KOPT-K1 (cell line): ENCODE measurements around the gene DUSP11.
"Not testable (repeated sequence)": the region's sequence is repeated elsewhere in the genome, so short reads cannot be mapped to it uniquely, and the experiment has no call there.

Experiments used
- H3K27ac ChIP-seq: fragments of 200-600 bp; sonication (generic); 2 replicates; pipeline ENCODE4 v1.5.1; 2016; ENCODE audit warnings: antibody characterized with exemption, mild to moderate bottlenecking, low read depth, low read length; ENCODE audit not compliant: poor library complexity, severe bottlenecking
- H3K36me3 ChIP-seq: fragments of 200-600 bp; sonication (generic); 2 replicates; pipeline ENCODE4 v1.5.1; 2017; ENCODE audit warnings: antibody characterized with exemption, mild to moderate bottlenecking, low read length, moderate library complexity; ENCODE audit not compliant: insufficient read depth
- H3K9me3 ChIP-seq: fragments of 200-600 bp; sonication (generic); 2 replicates; pipeline ENCODE4 v1.5.1; 2017; ENCODE audit warnings: antibody characterized with exemption, low read length, mild to moderate bottlenecking; ENCODE audit not compliant: insufficient read depth, poor library complexity, severe bottlenecking

DUSP11 gene

DNA sequence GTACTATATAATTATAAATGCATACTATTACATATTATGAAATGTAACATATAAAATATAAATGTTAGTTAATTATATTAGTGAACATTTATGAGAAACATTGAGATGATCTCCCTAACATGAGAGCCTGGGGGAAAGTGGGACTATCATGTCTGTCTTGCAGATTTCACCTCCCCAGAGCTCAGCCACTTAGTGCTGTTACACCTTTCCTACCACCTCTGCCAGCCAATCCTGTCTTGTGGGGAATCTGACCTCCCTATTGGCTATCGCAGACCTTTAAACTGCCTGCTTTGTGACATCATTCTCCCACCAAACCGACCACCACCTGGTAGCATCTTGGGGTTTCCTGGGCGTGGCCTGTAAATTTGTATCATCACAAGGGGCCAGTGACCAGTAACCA lies 4.0 kb upstream of the DUSP11 start, which contains the start of gene C2orf78:
TSS of gene C2orf78 (plus strand) at position 301 of the 400 bp plus-strand sequence. CDS start 127 bp downstream, outside the sequence.
- H3K36me3 ChIP-seq, H3K9me3 ChIP-seq, H3K27ac ChIP-seq: not testable (repeated sequence)

DNA sequence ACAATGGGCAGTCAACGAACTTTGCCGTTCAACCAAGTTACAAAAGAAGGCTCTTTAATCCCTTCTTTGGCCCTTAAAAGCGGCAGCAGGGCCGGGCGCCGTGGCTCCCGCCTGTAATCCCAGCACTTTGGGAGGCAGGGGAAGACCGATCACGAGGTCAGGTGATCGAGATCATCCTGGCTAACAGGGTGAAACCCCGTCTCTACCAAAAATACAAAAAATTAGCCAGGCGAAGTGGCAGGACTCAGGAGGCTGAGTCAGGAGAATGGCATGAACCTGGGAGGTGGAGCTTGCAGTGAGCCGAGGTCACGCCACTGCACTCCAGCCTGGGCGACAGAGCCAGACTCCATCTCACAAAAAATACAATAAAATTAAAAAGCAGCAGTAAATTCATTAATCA lies 3.5 kb upstream of the DUSP11 start:
- not testable (repeated sequence) for H3K9me3 ChIP-seq, H3K27ac ChIP-seq, H3K36me3 ChIP-seq

GRCh38 chr2:73780237-73780582 lies 307 bp upstream of the DUSP11 start:
- H3K9me3 ChIP-seq = no peaks in the 10 kb centered on the region
- peaks cover 20% of the 10 kb centered on the region for H3K36me3 ChIP-seq
- peak overlapping the region; percentile 71 for H3K27ac ChIP-seq

DNA sequence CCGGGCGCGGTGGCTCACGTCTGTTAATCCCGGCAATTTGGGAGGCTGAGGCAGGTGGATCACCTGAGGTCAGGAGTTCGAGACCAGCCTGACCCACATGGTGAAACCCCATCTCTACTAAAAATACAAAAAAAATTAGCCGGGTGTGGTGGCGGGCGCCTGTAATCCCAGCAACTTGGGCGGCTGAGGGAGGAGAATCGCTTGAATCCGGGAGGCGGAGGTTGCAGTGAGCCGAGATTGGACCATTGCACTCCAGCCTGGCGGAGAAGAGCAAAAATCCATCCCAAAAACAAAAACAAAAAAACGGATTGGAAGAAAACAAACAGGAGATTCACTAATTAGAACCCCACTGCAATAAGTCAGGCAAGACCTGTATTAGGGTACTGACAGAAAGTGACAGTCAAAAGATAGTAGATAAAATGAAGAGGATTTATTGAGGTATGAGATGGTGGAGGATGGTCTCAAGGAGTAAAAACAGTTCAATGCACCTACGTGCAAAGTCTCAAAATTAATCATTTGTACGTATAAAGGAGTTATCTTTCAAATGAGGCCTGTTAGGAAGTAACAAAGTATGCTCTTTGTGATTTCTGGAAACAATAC lies 936 bp downstream of the DUSP11 start:
- Histone ChIP-seq H3K36me3 (peaks cover 32% of the 10 kb centered on the region), H3K27ac (peak overlapping the region; percentile 71)
- H3K9me3 ChIP-seq = not testable (repeated sequence)

GRCh38 chr2:73776869-73777519 lies 2.9 kb downstream of the DUSP11 start:
- H3K36me3 ChIP-seq = peaks cover 52% of the 10 kb centered on the region
- H3K9me3 ChIP-seq = no peaks in the 10 kb centered on the region
- H3K27ac ChIP-seq = no peak overlapping the region

DNA sequence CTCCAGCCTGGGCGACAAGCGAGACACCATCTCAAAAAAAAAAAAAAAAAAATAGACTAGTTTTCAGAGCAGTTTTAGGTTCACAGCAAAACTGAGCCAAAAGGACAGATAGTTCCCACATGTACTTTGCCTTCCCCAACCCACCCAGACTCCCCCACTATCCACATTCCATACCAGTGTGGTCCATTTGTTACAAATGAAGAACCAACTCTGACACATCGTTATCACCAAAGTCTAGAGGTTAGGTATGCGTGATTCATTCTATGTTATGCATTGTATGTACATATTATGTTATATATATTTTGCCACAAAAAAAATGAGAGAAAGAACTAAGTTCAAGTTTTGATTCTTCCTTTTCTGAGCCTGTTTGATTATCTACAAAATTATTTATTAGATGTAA lies 3.5 kb downstream of the DUSP11 start:
- Histone ChIP-seq H3K36me3 (peaks cover 53% of the 10 kb centered on the region), H3K9me3 (no peaks in the 10 kb centered on the region), H3K27ac (no peak overlapping the region)

- H3K9me3 ChIP-seq = no peaks in the 10 kb centered on the region
- peaks cover 87% of the 10 kb centered on the region for H3K36me3 ChIP-seq
- H3K27ac ChIP-seq = no peak overlapping the region
Observed at GRCh38 chr2:73772819-73773218, 7.1 kb downstream of the DUSP11 start.

DNA sequence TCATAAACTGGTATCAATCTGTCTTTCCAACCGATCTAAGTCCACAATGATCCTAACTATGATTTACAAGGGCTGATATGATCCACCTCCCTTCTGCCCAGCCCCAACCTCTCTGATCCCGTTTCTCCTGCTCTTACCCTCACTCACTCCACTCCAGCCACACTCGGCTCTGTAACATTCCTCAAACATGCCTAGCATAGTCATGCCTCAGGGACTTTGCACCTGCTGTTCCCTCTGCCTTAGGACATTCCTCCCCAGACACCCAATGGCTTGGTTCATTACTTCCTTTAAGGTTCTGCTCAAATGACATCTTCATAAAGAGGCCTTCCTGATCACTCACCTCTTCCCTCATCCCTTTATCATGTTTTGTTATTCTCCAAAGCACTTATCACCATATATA lies 9.2 kb downstream of the DUSP11 start:
- Histone ChIP-seq H3K27ac (no peak overlapping the region), H3K9me3 (no peaks in the 10 kb centered on the region), H3K36me3 (peaks cover 89% of the 10 kb centered on the region)

- Histone ChIP-seq H3K36me3 (peaks cover 91% of the 10 kb centered on the region), H3K9me3 (no peaks in the 10 kb centered on the region), H3K27ac (no peak overlapping the region)
Observed at GRCh38 chr2:73766994-73767393, 12.9 kb downstream of the DUSP11 start.

DNA sequence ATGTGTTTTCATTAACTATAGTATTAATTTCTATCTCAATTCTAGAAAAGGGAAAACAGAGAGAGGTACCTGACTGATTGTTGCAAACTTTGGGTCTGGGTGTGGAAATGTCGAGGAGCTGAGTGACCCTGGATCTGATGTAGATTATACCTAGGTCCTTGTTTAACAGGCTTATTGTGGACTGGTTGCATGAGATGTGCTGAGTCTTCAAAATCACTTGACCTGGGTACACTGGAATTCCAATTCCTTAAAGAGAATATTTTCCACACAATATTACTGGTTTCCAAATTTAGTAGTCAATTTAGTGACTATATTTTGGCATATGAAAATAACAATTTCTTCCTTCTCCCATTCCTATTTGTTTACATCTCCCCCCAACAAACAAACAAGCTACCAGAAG lies 13.6 kb downstream of the DUSP11 start:
- Histone ChIP-seq H3K36me3 (peaks cover 97% of the 10 kb centered on the region), H3K9me3 (no peaks in the 10 kb centered on the region), H3K27ac (no peak overlapping the region)

GRCh38 chr2:73764945-73765344 lies 15.0 kb downstream of the DUSP11 start:
- H3K27ac ChIP-seq = no peak overlapping the region
- no peaks in the 10 kb centered on the region for H3K9me3 ChIP-seq
- H3K36me3 ChIP-seq = peaks cover 97% of the 10 kb centered on the region

- no peaks in the 10 kb centered on the region for H3K9me3 ChIP-seq
- peaks cover 91% of the 10 kb centered on the region for H3K36me3 ChIP-seq
- no peak overlapping the region for H3K27ac ChIP-seq
Observed at GRCh38 chr2:73762571-73762970, 17.3 kb downstream of the DUSP11 start.

- H3K36me3 ChIP-seq = peaks cover 78% of the 10 kb centered on the region
- H3K27ac ChIP-seq = no peak overlapping the region
- H3K9me3 ChIP-seq = peaks cover 8% of the 10 kb centered on the region
Observed at GRCh38 chr2:73759904-73760303, 20.0 kb downstream of the DUSP11 start.

DNA sequence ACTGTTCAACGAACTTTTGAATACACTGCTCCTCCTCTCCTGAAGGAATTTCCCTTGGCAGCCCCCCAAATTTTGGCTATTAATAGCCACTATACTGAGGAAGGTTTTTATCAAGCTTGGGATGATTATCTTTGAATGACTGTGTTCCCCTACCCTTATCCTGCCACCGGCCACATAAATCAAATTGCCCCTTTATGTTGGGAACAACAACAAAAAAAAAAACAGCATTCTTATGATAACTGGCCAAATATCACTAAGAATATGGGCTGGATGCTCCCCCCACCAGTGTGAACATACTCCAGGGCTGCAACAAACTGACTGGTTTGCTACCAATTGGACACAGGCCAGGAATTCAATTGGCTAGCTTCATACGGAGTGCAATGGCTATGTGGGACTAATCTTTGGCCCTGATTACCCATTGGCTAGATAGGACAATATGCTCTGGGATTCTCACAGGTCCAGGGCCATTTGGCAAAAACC lies 20.6 kb downstream of the DUSP11 start:
- Histone ChIP-seq H3K36me3 (peaks cover 78% of the 10 kb centered on the region), H3K9me3 (peaks cover 13% of the 10 kb centered on the region), H3K27ac (no peak overlapping the region)

- Histone ChIP-seq H3K9me3 (peaks cover 18% of the 10 kb centered on the region), H3K36me3 (peaks cover 42% of the 10 kb centered on the region; the same call in 1 of the 2 replicates)
- not testable (repeated sequence) for H3K27ac ChIP-seq
Observed at GRCh38 chr2:73754332-73754731, 25.6 kb downstream of the DUSP11 start.

DNA sequence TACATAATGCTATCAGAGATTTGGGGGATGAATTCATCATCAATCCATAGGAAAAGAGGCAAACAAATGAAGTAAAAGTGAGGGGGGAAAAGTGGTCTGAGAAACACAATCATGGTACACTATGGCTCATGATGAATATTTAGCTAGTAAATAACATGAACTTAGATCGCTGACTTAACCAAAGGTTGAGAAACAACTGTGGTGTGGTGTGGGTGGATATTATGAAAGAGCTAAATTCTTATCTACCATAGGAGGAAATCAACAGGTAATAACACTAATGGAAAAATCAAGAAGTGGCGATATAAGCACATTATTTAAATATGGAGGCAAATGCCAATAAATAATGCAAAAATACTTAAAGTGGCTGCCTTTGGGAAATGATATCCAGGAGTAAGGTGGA lies 30.6 kb downstream of the DUSP11 start:
- Histone ChIP-seq H3K9me3 (peaks cover 4% of the 10 kb centered on the region), H3K27ac (no peak overlapping the region)

More for the DNA sequence above, 30.6 kb downstream of the DUSP11 start:
- H3K36me3 ChIP-seq = peaks cover 18% of the 10 kb centered on the region; the same call in 1 of the 2 replicates
